ENCODE results near the gene PSME3. TPM values are rescaled to one million over a fixed set of nuclear protein-coding genes. Genes with fewer than 3 reads are reported as not detected.
"Not testable (repeated sequence)": the region's sequence is repeated elsewhere in the genome, so short reads cannot be mapped to it uniquely, and the experiment has no call there.

PSME3 gene
- polyA plus RNA-seq, 1 of the 3 experiments (the other 2 are of a cell fraction), result 139 TPM

- peaks cover 45% of the 10 kb centered on the region for H3K27me3 ChIP-seq (ENCODE audit: insufficient read depth)
- ChIA-PET CTCF (no interaction called here), POLR2A (no interaction called here)
- no peaks in the 10 kb centered on the region for H3K79me2 ChIP-seq (ENCODE audit: insufficient read depth)
- no peaks in the 10 kb centered on the region for H3F3A ChIP-seq (replicated peaks; ENCODE audit: insufficient read depth)
- no peak overlapping the region for H2AFZ ChIP-seq (ENCODE audit: low read depth)
- no peaks in the 10 kb centered on the region for H3K4me1 ChIP-seq (ENCODE audit: control insufficient read depth in 1 of 2, insufficient read depth in 2 of 2, low read depth in 1 of 2, low read length in 1 of 2)
- no peaks in the 10 kb centered on the region for H4K20me1 ChIP-seq (ENCODE audit: insufficient read depth)
- peaks cover 6% of the 10 kb centered on the region for H3K9me3 ChIP-seq
- no peak for DNase-seq
- H3K9ac ChIP-seq, result no peak overlapping the region
- H3K4me3 ChIP-seq (ENCODE audit: low read depth in 2 of 2, low read length in 1 of 2), result no peak overlapping the region
- no peak overlapping the region for H3K27ac ChIP-seq (ENCODE audit: low read depth in 2 of 2, low read length in 1 of 2)
- H3K9me2 ChIP-seq, result no peaks in the 10 kb centered on the region
- H3K36me3 ChIP-seq (replicated peaks in 1 of 2; ENCODE audit: control insufficient read depth in 1 of 2, insufficient read depth in 2 of 2, low read length in 1 of 2), result no peaks in the 10 kb centered on the region
- 46% methylated on average over 6 of the region's 6 CpGs for WGBS (ENCODE audit: low lambda C conversion rate)
- H3K4me2 ChIP-seq, result no peak overlapping the region
- no peak for TF ChIP-seq CHD2 (IDR thresholded peaks at IDR 0.05; ENCODE audit: low read length, partially characterized antibody)
- TF ChIP-seq PBX3 (IDR thresholded peaks at IDR 0.05), result no peak
- no peak for TF ChIP-seq RAD21 (IDR thresholded peaks at IDR 0.05; ENCODE audit: low read length)
- no peak for TF ChIP-seq FOSL2 (IDR thresholded peaks at IDR 0.05; ENCODE audit: borderline replicate concordance, low read depth)
- TF ChIP-seq ZBTB33 (IDR thresholded peaks at IDR 0.05; ENCODE audit: borderline replicate concordance, low read depth), result no peak
- TF ChIP-seq MXI1 (IDR thresholded peaks at IDR 0.05; ENCODE audit: low read depth, low read length), result no peak
- TF ChIP-seq FOXJ3 (CRISPR knock-in tag; IDR thresholded peaks at IDR 0.05), result no peak
- TF ChIP-seq CTCF (IDR thresholded peaks at IDR 0.05), result no peak
- no peak for TF ChIP-seq EP300 (IDR thresholded peaks at IDR 0.05; ENCODE audit: borderline replicate concordance in 1 of 2, low read depth in 1 of 2, low read length in 1 of 2)
- TF ChIP-seq RCOR1 (IDR thresholded peaks at IDR 0.05; ENCODE audit: low read length), result no peak
Measured at GRCh38 chr17:42873315-42873714, 40.1 kb downstream of the PSME3 start.

GRCh38 chr17:42873932-42874695 is 40.9 kb downstream of the PSME3 start:
- H3K9me2 ChIP-seq; H3K79me2 ChIP-seq (ENCODE audit: insufficient read depth); H3K4me2 ChIP-seq; H3K4me3 ChIP-seq (ENCODE audit: low read depth in 2 of 2, low read length in 1 of 2); H3F3A ChIP-seq (replicated peaks; ENCODE audit: insufficient read depth); DNase-seq; POLR2A ChIA-PET; H3K4me1 ChIP-seq (ENCODE audit: control insufficient read depth in 1 of 2, insufficient read depth in 2 of 2, low read depth in 1 of 2, low read length in 1 of 2); H3K9me3 ChIP-seq; H4K20me1 ChIP-seq (ENCODE audit: insufficient read depth); CTCF ChIA-PET; H3K9ac ChIP-seq; H3K36me3 ChIP-seq (replicated peaks in 1 of 2; ENCODE audit: control insufficient read depth in 1 of 2, insufficient read depth in 2 of 2, low read length in 1 of 2); H2AFZ ChIP-seq (ENCODE audit: low read depth); H3K27ac ChIP-seq (ENCODE audit: low read depth in 2 of 2, low read length in 1 of 2): not testable (repeated sequence)
- 34% methylated on average over 6 of the region's 12 CpGs for WGBS (ENCODE audit: low lambda C conversion rate)
- peaks cover 51% of the 10 kb centered on the region for H3K27me3 ChIP-seq (ENCODE audit: insufficient read depth)
